ENCODE data around the gene NCF2.

The NCF2 gene

GRCh38 chr1:183612407-183612806 is 22.1 kb upstream of the NCF2 start:
- DNase-seq (ENCODE audit: low spot score) = no peak

DNA sequence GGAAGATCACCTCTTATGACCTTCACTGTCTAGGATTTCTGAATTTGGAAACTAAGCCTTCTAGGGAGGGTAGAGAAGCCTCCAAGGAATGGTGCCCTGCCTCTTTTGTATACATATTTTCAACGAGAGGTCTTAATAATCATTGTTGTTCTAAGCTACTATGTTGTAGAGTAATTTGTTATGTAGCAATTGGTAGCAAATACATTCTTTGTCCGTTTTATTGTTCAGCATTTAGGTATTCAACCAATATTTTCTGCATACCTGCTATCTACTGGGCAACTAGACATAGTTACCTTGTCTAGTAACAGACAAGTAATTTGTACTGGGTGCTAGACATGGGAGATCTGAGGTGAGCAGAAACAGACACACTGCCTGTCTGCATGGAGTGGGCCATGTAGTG is 20.8 kb upstream of the NCF2 start:
- DNase-seq (ENCODE audit: low spot score) = no peak

- DNase-seq (ENCODE audit: low spot score) = no peak
These were observed 19.6 kb upstream of the NCF2 start for GRCh38 chr1:183609759-183610452.

GRCh38 chr1:183609313-183609712 is 19.1 kb upstream of the NCF2 start:
- DNase-seq (ENCODE audit: low spot score) = peak; percentile 36

GRCh38 chr1:183607322-183607980 is 17.2 kb upstream of the NCF2 start:
- DNase-seq (ENCODE audit: low spot score) = no peak

DNA sequence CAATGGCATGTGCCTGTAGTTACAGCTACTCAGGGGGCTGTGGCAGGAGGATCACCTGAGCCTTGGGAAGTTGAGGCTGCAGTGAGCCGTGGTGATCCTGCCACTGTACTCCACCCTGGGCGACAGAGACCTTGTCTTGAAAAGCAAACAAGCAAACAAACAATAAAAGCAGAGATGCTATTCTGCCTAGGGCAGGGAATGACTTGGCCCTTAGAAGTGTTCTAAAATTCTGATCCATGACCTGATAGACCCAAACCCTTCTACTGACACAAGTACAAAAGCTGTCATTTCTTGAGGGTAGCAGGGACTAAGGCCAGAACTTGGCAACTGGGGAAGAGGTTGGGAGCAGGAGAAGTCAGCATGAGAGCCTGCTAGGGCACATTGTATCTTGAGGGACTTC is 15.6 kb upstream of the NCF2 start:
- DNase-seq (ENCODE audit: low spot score) = no peak

- DNase-seq (ENCODE audit: low spot score) = no peak
These were observed 14.6 kb upstream of the NCF2 start for GRCh38 chr1:183604815-183605214.

GRCh38 chr1:183604038-183604808 is 14.0 kb upstream of the NCF2 start:
- no peak for DNase-seq (ENCODE audit: low spot score)

DNA sequence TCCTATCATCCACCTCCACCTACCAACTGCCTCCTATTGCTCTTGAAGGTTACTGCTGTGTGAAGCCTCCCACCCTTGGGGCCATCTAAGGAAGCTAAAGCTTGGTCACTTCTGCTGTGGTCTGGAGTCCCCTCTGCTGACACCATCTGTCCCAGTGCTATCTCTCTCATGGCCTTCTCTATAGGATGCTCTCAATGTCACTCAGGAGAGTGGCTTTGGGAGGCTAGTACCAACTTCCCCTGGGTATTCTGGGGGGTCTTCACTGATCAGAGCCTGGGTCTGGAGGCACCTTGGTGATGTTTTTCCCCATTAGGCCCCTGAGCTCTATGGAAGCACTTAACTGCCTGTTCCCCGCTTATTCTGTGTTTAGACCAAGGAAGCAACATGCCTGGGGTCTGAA is 12.3 kb upstream of the NCF2 start:
- DNase-seq (ENCODE audit: low spot score) = no peak

DNA sequence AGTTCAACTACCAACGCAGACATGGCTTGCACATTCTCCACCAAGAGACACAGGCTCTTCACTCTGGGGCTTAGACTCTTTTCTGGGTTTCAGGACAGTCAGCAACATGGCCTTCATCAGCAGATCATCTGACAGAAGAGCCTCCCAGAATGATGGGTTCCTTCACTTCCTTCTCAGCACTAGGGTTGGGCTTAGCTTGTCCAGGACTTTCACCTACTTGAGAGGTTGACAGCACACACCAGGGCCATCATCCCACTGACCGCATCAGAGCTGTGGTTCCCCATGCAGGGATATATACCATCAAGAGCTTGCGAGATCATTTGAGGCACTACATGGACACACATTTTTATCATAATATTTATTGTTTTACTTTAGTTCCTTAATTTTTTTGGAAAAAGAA is 10.4 kb upstream of the NCF2 start:
- no peak for DNase-seq (ENCODE audit: low spot score)

DNA sequence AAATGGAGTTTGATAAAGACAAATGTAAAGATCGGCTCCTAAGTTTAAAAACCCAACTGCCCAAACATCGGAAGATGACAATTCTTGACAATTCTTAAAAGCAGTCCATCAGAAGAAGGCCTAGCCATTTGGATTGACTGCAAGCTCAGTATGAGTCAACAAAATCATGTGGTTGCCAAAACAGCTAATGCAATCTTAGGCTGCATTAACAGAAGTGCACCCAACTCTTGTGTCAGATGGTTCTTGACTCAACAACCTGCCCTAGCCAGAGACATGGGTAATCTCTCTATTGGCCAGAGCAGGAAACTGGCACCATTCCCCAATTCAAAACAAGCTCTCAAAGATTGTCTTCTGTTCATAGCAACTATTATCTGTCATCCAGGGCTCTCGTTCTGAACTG is 9.9 kb upstream of the NCF2 start:
- DNase-seq (ENCODE audit: low spot score) = no peak

DNA sequence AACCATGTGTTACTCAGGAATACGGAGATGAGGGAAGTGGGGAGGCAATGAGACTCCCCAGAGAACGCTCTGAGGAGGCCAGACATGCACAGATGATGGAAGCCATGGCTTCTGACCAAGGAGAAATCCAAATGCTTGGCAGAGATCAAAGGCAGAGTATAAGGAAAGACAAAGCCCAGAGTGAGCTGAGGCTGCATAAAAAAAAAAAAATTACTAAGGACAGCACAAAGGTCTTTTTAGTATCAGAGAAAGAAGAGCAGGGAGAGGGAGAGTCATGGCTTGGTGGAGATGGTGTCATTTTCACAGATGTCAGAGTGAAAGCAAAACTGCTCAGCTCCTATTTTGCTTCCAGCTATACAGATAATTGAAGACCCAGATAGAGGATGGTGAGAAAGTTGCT is 8.1 kb upstream of the NCF2 start:
- no peak for DNase-seq (ENCODE audit: low spot score)

GRCh38 chr1:183597656-183598347 is 7.5 kb upstream of the NCF2 start:
- no peak for DNase-seq (ENCODE audit: low spot score)

GRCh38 chr1:183596500-183596899 is 6.2 kb upstream of the NCF2 start:
- no peak for DNase-seq (ENCODE audit: low spot score)

DNA sequence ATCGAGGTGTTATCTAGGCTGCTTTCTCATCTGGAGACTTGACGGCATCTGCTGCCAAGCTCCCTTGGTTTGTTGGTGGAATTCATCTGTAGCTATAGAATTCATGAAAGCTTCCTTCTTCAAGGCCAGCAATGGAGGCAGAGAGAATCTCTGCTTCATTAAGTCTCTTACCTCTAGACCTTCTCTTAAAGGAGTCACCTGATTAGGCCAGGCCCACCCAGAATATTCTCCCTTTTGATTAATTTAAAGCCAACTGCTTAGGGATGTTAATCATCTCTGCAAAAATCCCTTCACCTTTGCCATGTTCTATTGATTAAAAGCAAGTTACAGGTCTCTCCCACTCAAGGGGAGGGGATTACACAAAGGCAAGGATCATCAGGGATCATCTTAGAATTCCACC is 5.3 kb upstream of the NCF2 start:
- DNase-seq (ENCODE audit: low spot score) = no peak

DNA sequence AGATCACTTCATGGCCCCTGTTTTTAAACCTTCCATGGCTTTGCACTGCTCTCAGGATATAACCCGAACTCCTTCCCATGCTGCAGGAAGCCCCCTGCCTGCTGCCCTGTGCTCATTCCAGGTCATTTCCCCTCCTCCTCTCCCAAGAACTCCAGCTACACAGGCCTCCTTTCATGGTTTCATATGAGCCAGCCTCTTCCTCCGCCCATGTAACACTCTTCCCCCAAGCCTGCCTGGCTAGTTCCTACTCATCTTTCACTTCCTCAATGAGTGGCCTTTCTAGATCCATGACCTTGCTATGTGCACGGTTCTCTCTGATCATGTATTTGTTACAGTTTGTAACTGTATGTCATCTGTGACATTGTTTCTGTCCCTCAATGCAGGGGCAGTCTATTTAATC is 3.1 kb upstream of the NCF2 start:
- DNase-seq (ENCODE audit: low spot score) = no peak

DNA sequence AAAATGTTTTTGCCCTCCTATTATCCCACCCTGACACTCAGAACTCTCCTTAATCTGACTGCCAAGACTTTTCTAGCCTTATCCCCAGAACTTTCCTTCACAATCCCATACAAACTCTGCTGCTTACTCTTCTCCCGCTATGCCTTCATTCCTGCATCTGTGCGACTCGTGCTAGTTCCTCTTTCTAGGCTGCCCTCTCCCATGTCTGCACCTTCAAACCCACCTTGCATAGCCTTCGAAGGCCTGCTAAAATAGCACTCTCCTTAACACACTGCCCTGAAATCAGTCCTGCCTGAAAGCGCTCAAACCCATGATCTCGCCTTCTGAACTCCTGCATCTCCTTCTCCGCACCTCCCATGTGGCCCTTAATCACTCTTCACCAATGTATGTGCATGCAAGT is 2.5 kb upstream of the NCF2 start:
- DNase-seq (ENCODE audit: low spot score) = no peak

DNA sequence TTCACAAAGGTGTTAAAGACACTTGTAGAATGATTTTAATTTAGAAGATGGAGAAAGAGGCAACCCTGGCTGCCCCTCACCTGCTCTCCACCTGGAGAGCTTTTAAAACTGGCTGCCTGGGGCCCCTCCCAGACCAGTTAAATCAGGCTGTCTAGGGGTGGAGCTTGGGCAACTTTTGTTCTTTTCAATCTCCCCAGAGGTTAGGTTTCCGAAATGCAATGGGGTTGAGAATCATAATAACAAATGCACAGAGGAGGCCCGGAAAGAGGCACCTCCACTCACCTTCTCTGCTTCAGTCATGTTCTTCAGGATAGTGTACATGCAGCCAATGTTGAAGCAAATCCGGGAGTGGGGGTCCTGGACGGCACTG is 400 bp downstream of the NCF2 start:
- DNase-seq (ENCODE audit: low spot score) = no peak

- no peak for DNase-seq (ENCODE audit: low spot score)
These were observed 875 bp downstream of the NCF2 start for GRCh38 chr1:183589384-183589783.

GRCh38 chr1:183588827-183589226 is 1.4 kb downstream of the NCF2 start:
- DNase-seq (ENCODE audit: low spot score) = no peak

GRCh38 chr1:183586926-183587325 is 3.3 kb downstream of the NCF2 start:
- DNase-seq (ENCODE audit: low spot score) = no peak

DNA sequence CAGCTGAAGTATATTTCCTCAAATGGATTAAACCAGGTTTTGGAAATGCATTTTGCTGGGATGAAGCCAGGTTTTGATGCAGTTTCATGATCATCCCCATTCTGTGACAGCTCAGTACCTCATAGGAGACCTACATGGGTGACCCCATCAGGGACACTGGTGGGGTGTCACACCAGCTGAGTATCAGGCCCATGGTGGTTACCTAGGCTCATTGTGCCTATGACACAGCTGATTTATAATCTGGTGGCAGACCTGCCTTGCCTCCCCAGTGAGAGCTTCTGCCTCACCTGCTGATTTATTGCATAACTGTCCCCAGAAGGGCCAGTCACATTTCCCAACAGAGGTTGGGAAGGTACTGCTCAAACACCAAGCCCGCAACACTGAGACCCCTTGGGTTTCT is 3.8 kb downstream of the NCF2 start:
- no peak for DNase-seq (ENCODE audit: low spot score)

- no peak for DNase-seq (ENCODE audit: low spot score)
These were observed 5.2 kb downstream of the NCF2 start for GRCh38 chr1:183585038-183585437.

Data from cerebellar cortex (tissue), 1 donor.